ENCODE data around the gene OTOP2. TPM values are rescaled to one million over a fixed set of nuclear protein-coding genes. Genes with fewer than 3 reads are reported as not detected.

OTOP2 gene
- total and polyA plus RNA-seq, 2 of the 4 experiments (the other 2 are of a cell fraction): not detected

- Histone ChIP-seq H3K9ac (ENCODE audit: low read depth, low read length) (no peak overlapping the region), H2BK5ac (ENCODE audit: low read depth, low read length, poor library complexity, severe bottlenecking) (no peak overlapping the region), H3K9me3 (ENCODE audit: control insufficient read depth, insufficient read depth, low read length) (no peaks in the 10 kb centered on the region), H3K4me1 (ENCODE audit: control insufficient read depth, insufficient read depth, low read length) (no peaks in the 10 kb centered on the region), H4K91ac (ENCODE audit: insufficient read depth, low read depth, low read length) (no peak overlapping the region), H3K79me1 (ENCODE audit: low read depth in 1 of 2, low read length in 2 of 2) (no peaks in the 10 kb centered on the region), H3K4me2 (ENCODE audit: low read depth, low read length) (no peak overlapping the region), H3K56ac (ENCODE audit: extremely low read depth, insufficient read depth, low read length) (no peak overlapping the region), H3K14ac (replicated peaks; ENCODE audit: low read depth, low read length) (no peak overlapping the region), H3K9me1 (ENCODE audit: insufficient read depth, low read length) (no peaks in the 10 kb centered on the region), H3K18ac (ENCODE audit: low read depth, low read length) (no peak overlapping the region), H2AFZ (replicated peaks; ENCODE audit: low read length, poor library complexity) (no peak overlapping the region), H2BK20ac (ENCODE audit: low read depth, low read length) (no peak overlapping the region), H3K4me3 (ENCODE audit: insufficient read depth, low read depth, low read length) (no peak overlapping the region), H2BK15ac (ENCODE audit: low read depth, low read length) (no peak overlapping the region), H4K8ac (ENCODE audit: low read depth in 2 of 2, low read length in 2 of 2) (no peak overlapping the region), H2AK5ac (ENCODE audit: low read depth, low read length) (no peak overlapping the region), H3K36me3 (ENCODE audit: control insufficient read depth, insufficient read depth, low read length) (no peaks in the 10 kb centered on the region), H3K27ac (ENCODE audit: insufficient read depth, low read length) (no peak overlapping the region), H2BK120ac (ENCODE audit: low read depth, low read length) (no peak overlapping the region), H3K27me3 (ENCODE audit: control insufficient read depth, insufficient read depth, low read length) (peaks cover 62% of the 10 kb centered on the region), H3K4ac (ENCODE audit: low read depth, low read length) (no peak overlapping the region), H3K23ac (ENCODE audit: low read depth, low read length) (no peak overlapping the region), H4K20me1 (ENCODE audit: insufficient read depth, low read length) (no peaks in the 10 kb centered on the region), H4K5ac (ENCODE audit: low read depth, low read length) (no peak overlapping the region), H2AK9ac (replicated peaks; ENCODE audit: low read depth, low read length, poor library complexity) (no peak overlapping the region)
- in situ Hi-C loops (cut with MboI; ENCODE audit: low sequenced_read_pairs): no loop called here
- ATAC-seq (ENCODE audit: low read depth): no peak
- ChIA-PET CTCF (no interaction called here), POLR2A (ENCODE audit: unreplicated experiment) (no interaction called here)
- intact Hi-C loops (cut with micrococcal nuclease): no loop called here
- 83% methylated on average over 1 of the region's 21 CpGs; no CpG with 5 or more reads in 1 of the 2 experiments for WGBS, 2 experiments (ENCODE audit: extremely low coverage in 2 of 2, insufficient read length in 1 of 2)
- TF ChIP-seq NFE2L2 (IDR thresholded peaks at IDR 0.05; ENCODE audit: low read depth, low read length) (no peak), RFX5 (IDR thresholded peaks at IDR 0.05; ENCODE audit: low read depth, low read length) (no peak), BHLHE40 (IDR thresholded peaks at IDR 0.05; ENCODE audit: low read depth, low read length) (no peak), FOS (IDR thresholded peaks at IDR 0.05; ENCODE audit: low read depth, low read length) (no peak), RAD21 (IDR thresholded peaks at IDR 0.05; ENCODE audit: low read length) (no peak)
- no peak for DNase-seq
- dilution Hi-C loops (cut with HindIII; ENCODE audit: low sequenced_read_pairs, unreplicated experiment): no loop called here
- BruUV-seq (replicated peaks): no TSS peak
Measured at GRCh38 chr17:74941128-74941725, 17.2 kb downstream of the OTOP2 start.

Data from IMR-90 (cell line).